GM18868 (cell line): Measurements from ENCODE around the gene HJV.

Experiments
- ATAC-seq: cut with Tn5 transposase; IDR thresholded peaks from one replicate; pipeline ENCODE4 v1.9.1; 2021; ENCODE audit warnings: mild to moderate bottlenecking, moderate library complexity; ENCODE audit not compliant: unreplicated experiment

Gene HJV

GRCh38 chr1:145994391-145995120, 27.0 kb downstream of the HJV start:
- no peak for ATAC-seq

GRCh38 chr1:145993618-145994390, 27.7 kb downstream of the HJV start:
- ATAC-seq = no peak

- ATAC-seq = no peak
Observed at GRCh38 chr1:145992958-145993617, 28.4 kb downstream of the HJV start.

GRCh38 chr1:145992502-145992936, 29.0 kb downstream of the HJV start:
- no peak for ATAC-seq

- no peak for ATAC-seq
Observed at GRCh38 chr1:145991735-145992412, 29.7 kb downstream of the HJV start.

GRCh38 chr1:145990249-145990855, 31.2 kb downstream of the HJV start:
- ATAC-seq = no peak

GRCh38 chr1:145988773-145989172, 32.8 kb downstream of the HJV start:
- no peak for ATAC-seq

GRCh38 chr1:145987926-145988325, 33.6 kb downstream of the HJV start:
- no peak for ATAC-seq

- no peak for ATAC-seq
Observed at GRCh38 chr1:145986551-145986950, 35.0 kb downstream of the HJV start.

- no peak for ATAC-seq
Observed at GRCh38 chr1:145985502-145986439, 35.8 kb downstream of the HJV start.

- no peak for ATAC-seq
Observed at GRCh38 chr1:145985129-145985501, 36.4 kb downstream of the HJV start.

GRCh38 chr1:145983960-145984830, 37.3 kb downstream of the HJV start:
- ATAC-seq = no peak

GRCh38 chr1:145983206-145983675, 38.3 kb downstream of the HJV start:
- ATAC-seq = no peak

GRCh38 chr1:145982010-145982723, 39.4 kb downstream of the HJV start:
- ATAC-seq = no peak

GRCh38 chr1:145980457-145980994, 41.0 kb downstream of the HJV start:
- ATAC-seq = no peak

GRCh38 chr1:145979746-145980456, 41.6 kb downstream of the HJV start:
- no peak for ATAC-seq
